K562 treated with DMSO at 1 percent for 12 hours (cell line): Measurements from ENCODE around the gene S100A5. TPM values are rescaled to one million over a fixed set of nuclear protein-coding genes. Genes with fewer than 3 reads are reported as not detected.

Source experiments
- total RNA-seq: library from RNA; unstranded; fragments of 300-600 nt; gene quantifications from 2 replicates; pipeline ENCODE4 v1.2.3, GENCODE V29; 2022; ENCODE audit not compliant: insufficient read depth

The S100A5 gene
- total RNA-seq = 4.4 TPM in 1 of 2 replicates, not detected in the other

GRCh38 chr1:153540394-153541361 lies at the start of gene S100A5:
TSS of gene S100A5 (minus strand) at chr1:153540934. CDS start at chr1:153540191, 743 bp downstream.

GRCh38 chr1:153565529-153566374 lies 25.0 kb upstream of the S100A5 start, which contains the start of gene S100A2:
TSS of gene S100A2 (minus strand) at chr1:153565844. CDS start at chr1:153563877, 1,967 bp downstream.

GRCh38 chr1:153548722-153549688 lies 8.3 kb upstream of the S100A5 start, which contains the start of gene S100A3:
TSS of gene S100A3 (minus strand) at chr1:153549258. CDS start at chr1:153548485, 773 bp downstream.

GRCh38 chr1:153545067-153546055 lies 4.6 kb upstream of the S100A5 start, which contains the start of gene S100A4:
TSS of gene S100A4 (minus strand) at chr1:153545806. CDS start at chr1:153544794, 1,012 bp downstream.

GRCh38 chr1:153535242-153536011 lies 5.3 kb downstream of the S100A5 start, which contains the start of gene S100A6:
TSS of gene S100A6 (minus strand) at chr1:153535991. CDS start at chr1:153535339, 652 bp downstream.

Other genes starting within 250 kb of the S100A5 start
- gene PGLYRP3, start 228.0 kb downstream of the S100A5 start, total RNA-seq = not detected in 2 replicates
- gene PGLYRP4, start 192.1 kb downstream of the S100A5 start, total RNA-seq = 4.4 and 4.9 TPM in 2 replicates
- not detected in 2 replicates for gene S100A9, start 183.1 kb downstream of the S100A5 start, total RNA-seq
- not detected in 2 replicates for gene S100A12, start 165.3 kb downstream of the S100A5 start, total RNA-seq
- not detected in 2 replicates for gene S100A8, start 149.9 kb downstream of the S100A5 start, total RNA-seq
- gene S100A7A, start 124.4 kb downstream of the S100A5 start, total RNA-seq = 0.22 TPM in 1 of 2 replicates, not detected in the other
- gene S100A7, start 80.3 kb downstream of the S100A5 start, total RNA-seq = not detected in 2 replicates
- gene S100A6, start 4.9 kb downstream of the S100A5 start, total RNA-seq = 16.1 and 19.6 TPM in 2 replicates
- gene S100A4, start 4.9 kb upstream of the S100A5 start, total RNA-seq = 5.3 and 10.6 TPM in 2 replicates
- not detected in 2 replicates for gene S100A3, start 8.3 kb upstream of the S100A5 start, total RNA-seq
- gene S100A2, start 24.9 kb upstream of the S100A5 start, total RNA-seq = not detected in 2 replicates
- 3.9 and 4.2 TPM in 2 replicates for gene S100A16, start 72.2 kb upstream of the S100A5 start, total RNA-seq
- 0.91 TPM in 1 of 2 replicates, not detected in the other for gene S100A14, start 75.4 kb upstream of the S100A5 start, total RNA-seq
- gene S100A13, start 86.6 kb upstream of the S100A5 start, total RNA-seq = 118 and 224 TPM in 2 replicates
- gene S100A1, start 87.5 kb upstream of the S100A5 start, total RNA-seq = 36.6 and 61.5 TPM in 2 replicates
- 38.3 and 65.7 TPM in 2 replicates for gene CHTOP, start 93.1 kb upstream of the S100A5 start, total RNA-seq
- 44.4 and 45.1 TPM in 2 replicates for gene SNAPIN, start 117.8 kb upstream of the S100A5 start, total RNA-seq
- 231 and 265 TPM in 2 replicates for gene ILF2, start 130.1 kb upstream of the S100A5 start, total RNA-seq
- gene NPR1, start 137.8 kb upstream of the S100A5 start, total RNA-seq = not detected in 2 replicates
- gene INTS3, start 187.1 kb upstream of the S100A5 start, total RNA-seq = 11.0 and 33.4 TPM in 2 replicates
- gene SLC27A3, start 234.5 kb upstream of the S100A5 start, total RNA-seq = 7.4 and 8.9 TPM in 2 replicates